ENCODE measurements around the gene TSEN2. TPM values are rescaled to one million over a fixed set of nuclear protein-coding genes. Genes with fewer than 3 reads are reported as not detected.

TSEN2 gene
- total and polyA plus RNA-seq, 2 of the 13 experiments (the other 11 are each of a cell fraction or from before 2014, with no cell fraction given) = 11.0 to 17.3 TPM

GRCh38 chr3:12452361-12453330, 31.6 kb upstream of the TSEN2 start (continued):
- TF ChIP-seq, protein P1, sequence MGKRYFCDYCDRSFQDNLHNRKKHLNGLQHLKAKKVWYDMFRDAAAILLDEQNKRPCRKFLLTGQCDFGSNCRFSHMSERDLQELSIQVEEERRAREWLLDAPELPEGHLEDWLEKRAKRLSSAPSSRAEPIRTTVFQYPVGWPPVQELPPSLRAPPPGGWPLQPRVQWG (CRISPR knock-in tag; IDR thresholded peaks at IDR 0.05; ENCODE audit: borderline replicate concordance, low read depth) = no peak
- TF ChIP-seq FOXK2 (IDR thresholded peaks at IDR 0.05) (no peak), MTA1 (CRISPR knock-in tag; IDR thresholded peaks at IDR 0.05; ENCODE audit: borderline replicate concordance) (no peak; the same call in 1 of the 2 replicates), ZNF232 (CRISPR knock-in tag; IDR thresholded peaks at IDR 0.05; ENCODE audit: borderline replicate concordance) (no peak; the same call in 1 of the 2 replicates), EEA1 (CRISPR knock-in tag; IDR thresholded peaks at IDR 0.05; ENCODE audit: borderline replicate concordance) (no peak), ZNF704 (CRISPR knock-in tag; IDR thresholded peaks at IDR 0.05; ENCODE audit: borderline replicate concordance) (no peak), NR2F6 (IDR thresholded peaks at IDR 0.05) (peak; percentile 78), NR2F6 (CRISPR knock-in tag; IDR thresholded peaks at IDR 0.05) (peak; percentile 73), KDM2A (CRISPR knock-in tag; IDR thresholded peaks at IDR 0.05; ENCODE audit: borderline replicate concordance, low read depth) (no peak), ZSCAN31 (CRISPR knock-in tag; IDR thresholded peaks at IDR 0.05; ENCODE audit: low read depth) (peak; percentile 72), TOPORS (CRISPR knock-in tag; IDR thresholded peaks at IDR 0.05) (no peak), TEAD2 (CRISPR knock-in tag; IDR thresholded peaks at IDR 0.05) (no peak), JDP2 (CRISPR knock-in tag; IDR thresholded peaks at IDR 0.05; ENCODE audit: borderline replicate concordance) (no peak), ZBED4 (CRISPR knock-in tag; IDR thresholded peaks at IDR 0.05; ENCODE audit: borderline replicate concordance) (peak; percentile 92; the same call in 1 of the 2 replicates), POLR2G (IDR thresholded peaks at IDR 0.05; ENCODE audit: low read depth, low read length) (no peak; the same call in 1 of the 2 replicates), SAFB2 (CRISPR knock-in tag; IDR thresholded peaks at IDR 0.05; ENCODE audit: borderline replicate concordance, low read depth) (no peak; the same call in 1 of the 2 replicates), ATM (IDR thresholded peaks at IDR 0.05; ENCODE audit: borderline replicate concordance) (no peak), SETDB1 (CRISPR knock-in tag; IDR thresholded peaks at IDR 0.05; ENCODE audit: borderline replicate concordance) (no peak), HOXA5 (CRISPR knock-in tag; IDR thresholded peaks at IDR 0.05) (no peak)
- TF ChIP-seq, protein P2, sequence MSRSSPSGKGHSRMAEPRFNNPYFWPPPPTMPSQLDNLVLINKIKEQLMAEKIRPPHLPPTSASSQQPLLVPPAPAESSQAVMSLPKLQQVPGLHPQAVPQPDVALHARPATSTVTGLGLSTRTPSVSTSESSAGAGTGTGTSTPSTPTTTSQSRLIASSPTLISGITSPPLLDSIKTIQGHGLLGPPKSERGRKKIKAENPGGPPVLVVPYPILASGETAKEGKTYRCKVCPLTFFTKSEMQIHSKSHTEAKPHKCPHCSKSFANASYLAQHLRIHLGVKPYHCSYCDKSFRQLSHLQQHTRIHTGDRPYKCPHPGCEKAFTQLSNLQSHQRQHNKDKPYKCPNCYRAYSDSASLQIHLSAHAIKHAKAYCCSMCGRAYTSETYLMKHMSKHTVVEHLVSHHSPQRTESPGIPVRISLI (CRISPR knock-in tag; IDR thresholded peaks at IDR 0.05; ENCODE audit: borderline replicate concordance) = peak; percentile 92
